B cell (primary cell): Measurements from ENCODE around the gene APH1B. TPM values are rescaled to one million over a fixed set of nuclear protein-coding genes. Genes with fewer than 3 reads are reported as not detected.

Experiments
- ATAC-seq: fragments of 200-7000 bp; cut with Tn5 transposase; one replicate; pipeline ENCODE4 v1.10.0; 2021; ENCODE audit warnings: low read depth, mild to moderate bottlenecking, moderate number of reproducible peaks, moderate library complexity
- CTCF ChIA-PET: fragments of 350-600 bp; sonication (Branson Sonifier 250); formaldehyde crosslinking; loops from one replicate; lab custom pipeline; 2021; ENCODE audit warnings: antibody characterized with exemption, inconsistent platforms; lab: Charles Lee
- POLR2A ChIA-PET: fragments of 350-600 bp; sonication (Branson Sonifier 250); formaldehyde crosslinking; loops from one replicate; lab custom pipeline; 2021; ENCODE audit warnings: antibody characterized with exemption; lab: Charles Lee
- DNase-seq: peaks from one replicate; pipeline ENCODE4 v3.0.0; 2013
- H2AFZ ChIP-seq: 2 replicates; pipeline ENCODE4 v1.6.1; 2012; ENCODE audit warnings: mild to moderate bottlenecking, low read depth, low read length; ENCODE audit not compliant: insufficient read depth, poor library complexity, severe bottlenecking
- H3K27ac ChIP-seq, 2 donors: 1 replicate in 1 of 2; 2 replicates in 1 of 2; pipeline ENCODE4 v1.5.1; 2012 to 2013; ENCODE audit warnings: low read length in 2 of 2, mild to moderate bottlenecking in 2 of 2, moderate library complexity in 1 of 2
- H3K27me3 ChIP-seq, 4 experiments: fragments of 200-600 bp in 1 of 4; sonication (generic) in 1 of 4; replicated peaks in 1 of 4; 1 replicate in 2 of 4; 2 replicates in 2 of 4; pipeline versions ENCODE4 v1.6.1 to v1.7.0; 2013 to 2016; ENCODE audit warnings: low read length in 3 of 4, mild to moderate bottlenecking in 2 of 4, mixed read lengths in 1 of 4, moderate library complexity in 1 of 4; ENCODE audit not compliant: insufficient read depth in 4 of 4, control insufficient read depth in 3 of 4; ENCODE audit errors: control extremely low read depth in 1 of 4
- H3K36me3 ChIP-seq, 2 experiments: replicated peaks in 1 of 2; 1 replicate in 1 of 2; 2 replicates in 1 of 2; pipeline versions ENCODE4 v1.6.1 to v1.7.1; 2013; ENCODE audit warnings: low read length in 1 of 2; ENCODE audit not compliant: insufficient read depth in 2 of 2, control insufficient read depth in 1 of 2; ENCODE audit errors: control extremely low read depth in 1 of 2, extremely low read depth in 1 of 2
- H3K4me1 ChIP-seq, 2 donors: fragments of 200-600 bp in 1 of 2; sonication (generic) in 1 of 2; 1 replicate in 1 of 2; 2 replicates in 1 of 2; pipeline versions ENCODE4 v1.5.1 to v1.6.1; 2013 to 2017; ENCODE audit warnings: low read length in 2 of 2; ENCODE audit not compliant: control insufficient read depth in 2 of 2, insufficient read depth in 2 of 2
- H3K4me2 ChIP-seq: replicated peaks from 2 replicates; pipeline ENCODE3; 2012; ENCODE audit warnings: mild to moderate bottlenecking, low read depth, low read length; ENCODE audit not compliant: poor library complexity, severe bottlenecking
- H3K4me3 ChIP-seq, 5 experiments: fragments of 200-600 bp in 1 of 5; sonication (generic) in 1 of 5; 1 replicate in 3 of 5; 2 replicates in 2 of 5; pipeline versions ENCODE4 v1.5.1 to v1.7.0; 2011 to 2016; ENCODE audit warnings: low read length in 4 of 5, mild to moderate bottlenecking in 4 of 5, low read depth in 2 of 5, control low read depth in 1 of 5, moderate library complexity in 1 of 5; ENCODE audit not compliant: insufficient read depth in 1 of 5; ENCODE audit errors: control extremely low read depth in 1 of 5, extremely low read depth in 1 of 5
- H3K79me2 ChIP-seq: fragments of 200-600 bp; sonication (generic); one replicate; pipeline ENCODE4 v1.6.0; 2016; ENCODE audit warnings: low read length; ENCODE audit not compliant: control insufficient read depth, insufficient read depth
- H3K9ac ChIP-seq: fragments of 200-600 bp; sonication (generic); 2 replicates; pipeline ENCODE4 v1.6.1; 2017; ENCODE audit warnings: mild to moderate bottlenecking, low read length, moderate library complexity
- H3K9me3 ChIP-seq, 3 donors: one replicate each; pipeline versions ENCODE4 v1.6.1 to v1.7.1; 2013; ENCODE audit warnings: low read length in 2 of 3; ENCODE audit not compliant: control insufficient read depth in 2 of 3, insufficient read depth in 1 of 3; ENCODE audit errors: control extremely low read depth in 1 of 3
- H4K20me1 ChIP-seq: 2 replicates; pipeline ENCODE4 v1.6.0; 2012; ENCODE audit warnings: mild to moderate bottlenecking, low read length; ENCODE audit not compliant: insufficient read depth, control insufficient read depth, poor library complexity, severe bottlenecking
- H3K27ac Mint-ChIP-seq: one replicate; pipeline ENCODE4 v1.8.0; 2021; ENCODE audit warnings: mixed read lengths
- H3K27me3 Mint-ChIP-seq: one replicate; pipeline ENCODE4 v1.8.0; 2021; ENCODE audit warnings: mixed read lengths
- H3K4me1 Mint-ChIP-seq: one replicate; pipeline ENCODE4 v1.8.0; 2021; ENCODE audit warnings: mixed read lengths
- H3K4me3 Mint-ChIP-seq: one replicate; pipeline ENCODE4 v1.8.0; 2021; ENCODE audit warnings: mixed read lengths
- H3K9me3 Mint-ChIP-seq: one replicate; pipeline ENCODE4 v1.8.0; 2022; ENCODE audit warnings: mixed read lengths; ENCODE audit not compliant: insufficient read depth
- CTCF ChIP-seq: fragments of 200-600 bp; IDR thresholded peaks from one replicate; pipeline ENCODE4 v1.8.0; 2022; ENCODE audit warnings: antibody characterized with exemption, mild to moderate bottlenecking
- EZH2 ChIP-seq: IDR thresholded peaks from 2 replicates; pipeline ENCODE4 v1.6.1; 2012; ENCODE audit warnings: borderline replicate concordance, low read depth, mild to moderate bottlenecking, moderate library complexity, low read length; ENCODE audit not compliant: insufficient read depth, poor library complexity, severe bottlenecking
- WGBS: methylation state at CpG from one replicate; pipeline ENCODE4 v1.1.5; 2013; ENCODE audit warnings: missing lambda C conversion rate; ENCODE audit not compliant: insufficient coverage; 5-methylcytosine and 5-hydroxymethylcytosine counted together
- intact Hi-C: fragments of 100-400 bp; cut with micrococcal nuclease; formaldehyde crosslinking; loops from one replicate; pipeline ENCODE4 v1.10.0; 2022
- polyA plus RNA-seq: library from polyadenylated mRNA; depleted of rRNA; stranded (reverse); fragments of >200 nt; gene quantifications from 2 replicates; pipeline ENCODE4 v1.2.3, GENCODE V29; 2012
- total RNA-seq, 2 donors: library from RNA; stranded (reverse); fragments of 120-200 nt in 1 of 2; gene quantifications; 1 replicate in 1 of 2; 2 replicates in 1 of 2; pipeline versions ENCODE4 v1.2.3 to v1.2.4, GENCODE V29; 2013 to 2022

Gene APH1B
- total and polyA plus RNA-seq, 2 donors (not counting 1 experiment from before 2014, with no cell fraction given): 7.6 to 45.2 TPM

GRCh38 chr15:63284335-63284734 lies 6.9 kb downstream of the APH1B start:
- H3K27ac Mint-ChIP-seq: no peak overlapping the region

GRCh38 chr15:63287109-63287508 lies 9.7 kb downstream of the APH1B start:
- Histone ChIP-seq H3K4me3 (no peak overlapping the region), H3K27me3 (no peaks in the 10 kb centered on the region), H3K79me2 (no peaks in the 10 kb centered on the region), H4K20me1 (no peaks in the 10 kb centered on the region), H3K36me3 (peaks cover 5 to 19% of the 10 kb centered on the region in 2 experiments), H3K9ac (no peak overlapping the region), H3K4me2 (no peak overlapping the region), H2AFZ (no peak overlapping the region), H3K9me3 (no peaks in the 10 kb centered on the region), H3K4me1 (peaks cover 0 to 5% of the 10 kb centered on the region in 2 donors), H3K27ac (no peak overlapping the region)
- no peak overlapping the region for H3K27ac Mint-ChIP-seq
- intact Hi-C loops: no loop called here
- TF ChIP-seq CTCF (no peak), EZH2 (no peak)
- H3K9me3 Mint-ChIP-seq: no peaks in the 10 kb centered on the region
- ATAC-seq: no peak
- H3K27me3 Mint-ChIP-seq: no peaks in the 10 kb centered on the region
- POLR2A ChIA-PET: no interaction called here
- CTCF ChIA-PET: interaction anchor here (1.0 to 5.5 kb wide), 9 partner anchors 9 to 780 kb away, joined by 3 to 40 read pairs (median 4); partner anchors contain the start of gene APH1B
- peaks cover 8% of the 10 kb centered on the region for H3K4me1 Mint-ChIP-seq
- WGBS: 100% methylated on average over 2 of the region's 2 CpGs
- no peak overlapping the region for H3K4me3 Mint-ChIP-seq
- DNase-seq: no peak

More at GRCh38 chr15:63284335-63284734, 6.9 kb downstream of the APH1B start:
- H3K4me3 ChIP-seq: no peak overlapping the region
- ATAC-seq (no peak), DNase-seq (no peak)
- 93% methylated on average over 3 of the region's 6 CpGs for WGBS
- H3K79me2 ChIP-seq: no peaks in the 10 kb centered on the region
- ChIA-PET POLR2A (no interaction called here), CTCF (interaction anchor here (1.8 kb wide), 1 partner anchor 118 kb away, joined by 4 read pairs; no protein-coding TSS in a partner anchor)
- no peak overlapping the region for H3K4me2 ChIP-seq
- Mint-ChIP-seq H3K4me3 (no peak overlapping the region), H3K4me1 (peaks cover 10% of the 10 kb centered on the region), H3K9me3 (no peaks in the 10 kb centered on the region), H3K27me3 (no peaks in the 10 kb centered on the region)
- peaks cover 0 to 5% of the 10 kb centered on the region in 2 donors for H3K4me1 ChIP-seq
- TF ChIP-seq EZH2 (no peak), CTCF (no peak)
- intact Hi-C loops: no loop called here
- no peak overlapping the region for H2AFZ ChIP-seq
- H3K9ac ChIP-seq: no peak overlapping the region
- H3K27me3 ChIP-seq: no peaks in the 10 kb centered on the region
- H3K9me3 ChIP-seq: no peaks in the 10 kb centered on the region
- H4K20me1 ChIP-seq: no peaks in the 10 kb centered on the region
- H3K27ac ChIP-seq: no peak overlapping the region
- H3K36me3 ChIP-seq: peaks cover 7 to 26% of the 10 kb centered on the region in 2 experiments
